Neural progenitor cell (in vitro differentiated cells): ENCODE measurements around the gene GRIK3. TPM values are rescaled to one million over a fixed set of nuclear protein-coding genes. Genes with fewer than 3 reads are reported as not detected.
A peak's percentile ranks its signal among the peaks of the same experiment; 100 is the strongest.

Source experiments
- DNase-seq: peaks from one replicate; pipeline ENCODE4 v3.0.0-alpha.2; 2016; ENCODE audit warnings: low spot score
- H2AFZ ChIP-seq: fragments of 200-600 bp; sonication (generic); replicated peaks from 2 replicates; pipeline ENCODE4 v1.6.1; 2016; ENCODE audit warnings: antibody characterized with exemption
- H3F3A ChIP-seq: fragments of 200-600 bp; sonication (generic); 2 replicates; pipeline ENCODE4 v1.6.1; 2016; ENCODE audit warnings: antibody characterized with exemption, low read depth
- H3K27ac ChIP-seq: fragments of 200-600 bp; sonication (generic); 2 replicates; pipeline ENCODE4 v1.5.1; 2016; ENCODE audit warnings: mild to moderate bottlenecking
- H3K27me3 ChIP-seq: fragments of 200-600 bp; sonication (generic); 2 replicates; pipeline ENCODE4 v1.6.1; 2016; ENCODE audit warnings: mild to moderate bottlenecking, moderate library complexity
- H3K36me3 ChIP-seq: fragments of 200-600 bp; sonication (generic); 2 replicates; pipeline ENCODE4 v1.5.1; 2016
- H3K4me1 ChIP-seq: fragments of 200-600 bp; sonication (generic); 2 replicates; pipeline ENCODE4 v1.6.1; 2016; ENCODE audit warnings: mixed run types
- H3K4me2 ChIP-seq: fragments of 200-600 bp; sonication (generic); 2 replicates; pipeline ENCODE4 v1.6.1; 2016
- H3K4me3 ChIP-seq: fragments of 200-600 bp; sonication (generic); 2 replicates; pipeline ENCODE4 v1.5.1; 2016
- H3K79me2 ChIP-seq: fragments of 200-600 bp; sonication (generic); 2 replicates; pipeline ENCODE4 v1.6.1; 2016; ENCODE audit warnings: low read depth
- H3K9ac ChIP-seq: fragments of 200-600 bp; sonication (generic); 2 replicates; pipeline ENCODE4 v1.6.1; 2016
- H3K9me3 ChIP-seq: fragments of 200-600 bp; sonication (generic); 2 replicates; pipeline ENCODE4 v1.5.1; 2016; ENCODE audit warnings: low read depth
- H4K20me1 ChIP-seq: fragments of 200-600 bp; sonication (generic); 2 replicates; pipeline ENCODE4 v1.6.1; 2016; ENCODE audit warnings: low read depth
- H3K27ac Mint-ChIP-seq: 3 replicates; pipeline ENCODE4 v1.8.0; 2021; ENCODE audit warnings: mixed read lengths
- H3K27me3 Mint-ChIP-seq: 2 replicates; pipeline ENCODE4 v1.8.0; 2022; ENCODE audit warnings: low read depth, mild to moderate bottlenecking, inconsistent platforms, moderate library complexity, mixed read lengths; ENCODE audit not compliant: insufficient read depth
- H3K36me3 Mint-ChIP-seq: 3 replicates; pipeline ENCODE4 v1.8.0; 2021; ENCODE audit warnings: mixed read lengths
- H3K4me1 Mint-ChIP-seq: 3 replicates; pipeline ENCODE4 v1.8.0; 2021; ENCODE audit warnings: mixed read lengths
- H3K4me3 Mint-ChIP-seq: 3 replicates; pipeline ENCODE4 v1.8.0; 2021; ENCODE audit warnings: mild to moderate bottlenecking, moderate library complexity, mixed read lengths
- H3K9me3 Mint-ChIP-seq: 3 replicates; pipeline ENCODE4 v1.8.0; 2020; ENCODE audit warnings: mixed read lengths
- CTCF ChIP-seq: fragments of 200-600 bp; sonication (generic); IDR thresholded peaks from 2 replicates; pipeline ENCODE4 v1.5.1; 2017; ENCODE audit warnings: antibody characterized with exemption, mild to moderate bottlenecking
- EZH2 ChIP-seq: fragments of 200-600 bp; sonication (generic); IDR thresholded peaks from 2 replicates; pipeline ENCODE4 v1.6.1; 2017; ENCODE audit warnings: antibody characterized with exemption, mild to moderate bottlenecking, moderate library complexity
- EZH2phosphoT487 ChIP-seq: fragments of 200-600 bp; sonication (generic); IDR thresholded peaks from 2 replicates; pipeline ENCODE4 v1.6.1; 2017; ENCODE audit warnings: antibody characterized with exemption
- total RNA-seq: library from RNA; depleted of rRNA; stranded (reverse); fragments of >200 nt; gene quantifications from 2 replicates; pipeline ENCODE4 v1.2.3, GENCODE V29; 2015; ENCODE audit warnings: low replicate concordance

Gene GRIK3
- total RNA-seq, 1 donor from 2014 or later = 1.7 TPM

DNA sequence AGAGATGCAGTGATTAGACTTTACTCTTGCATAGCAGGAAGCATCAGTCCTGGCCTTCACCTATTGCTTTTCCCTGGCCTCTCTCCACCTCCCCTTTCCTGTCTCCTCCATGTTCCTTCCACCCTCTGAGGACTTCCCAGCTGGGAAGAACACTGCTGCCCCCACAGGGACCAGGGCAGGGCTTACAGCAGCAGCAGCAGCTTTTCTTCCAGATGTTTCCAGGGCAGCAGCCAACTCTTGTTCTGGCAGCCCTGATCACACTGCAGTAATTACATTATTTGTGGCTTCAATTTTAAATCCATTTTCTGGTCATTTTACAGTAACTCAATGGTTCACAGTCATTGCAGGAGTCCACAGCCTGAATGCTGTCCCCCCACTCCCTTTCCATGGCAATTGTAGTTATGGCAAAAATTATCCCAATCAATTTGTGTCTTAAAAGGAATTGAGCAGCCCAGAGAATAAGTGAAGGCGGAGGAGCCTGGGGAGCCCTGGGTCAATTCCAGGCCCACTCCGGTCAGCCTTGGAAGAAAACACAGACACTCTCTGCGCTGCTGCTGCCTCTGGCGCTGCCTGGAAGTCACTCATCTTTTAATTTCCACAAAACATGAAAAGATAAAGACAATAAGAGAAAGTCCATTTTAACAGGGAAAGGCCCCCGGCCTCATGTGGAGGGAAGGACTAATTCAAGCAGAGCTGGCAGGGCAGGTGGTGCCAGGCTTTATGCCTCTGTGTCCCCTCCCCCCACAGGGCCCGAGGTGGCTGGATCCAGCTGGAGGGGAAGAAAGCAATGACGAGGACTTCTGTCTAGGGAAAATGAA is 148.6 kb downstream of the GRIK3 start:
- Histone ChIP-seq H3K9me3 (no peaks in the 10 kb centered on the region), H3K4me3 (no peak overlapping the region), H4K20me1 (no peaks in the 10 kb centered on the region), H3K27ac (no peak overlapping the region), H3K36me3 (no peaks in the 10 kb centered on the region), H3K79me2 (no peaks in the 10 kb centered on the region), H3K27me3 (no peaks in the 10 kb centered on the region), H3K9ac (no peak overlapping the region), H3K4me2 (no peak overlapping the region), H3K4me1 (peaks cover 8% of the 10 kb centered on the region), H3F3A (no peaks in the 10 kb centered on the region), H2AFZ (no peak overlapping the region)
- no peaks in the 10 kb centered on the region for H3K36me3 Mint-ChIP-seq
- peak; percentile 51 for DNase-seq
- no peak overlapping the region for H3K4me3 Mint-ChIP-seq
- peaks cover 5% of the 10 kb centered on the region for H3K27me3 Mint-ChIP-seq
- no peaks in the 10 kb centered on the region for H3K9me3 Mint-ChIP-seq
- TF ChIP-seq EZH2phosphoT487 = no peak
- peak; percentile 49 for TF ChIP-seq CTCF
- H3K4me1 Mint-ChIP-seq = peaks cover 14% of the 10 kb centered on the region
- H3K27ac Mint-ChIP-seq = no peak overlapping the region

- no peak for DNase-seq
- Histone ChIP-seq H3K4me2 (no peak overlapping the region), H3K36me3 (no peaks in the 10 kb centered on the region), H3K27ac (no peak overlapping the region), H3K27me3 (no peaks in the 10 kb centered on the region), H3K9me3 (no peaks in the 10 kb centered on the region), H3K4me3 (no peak overlapping the region), H3K9ac (no peak overlapping the region), H4K20me1 (no peaks in the 10 kb centered on the region), H3K4me1 (peaks cover 8% of the 10 kb centered on the region), H3F3A (no peaks in the 10 kb centered on the region), H2AFZ (no peak overlapping the region), H3K79me2 (no peaks in the 10 kb centered on the region)
- Mint-ChIP-seq H3K4me3 (no peak overlapping the region), H3K27ac (no peak overlapping the region), H3K27me3 (peaks cover 8% of the 10 kb centered on the region), H3K4me1 (peaks cover 11% of the 10 kb centered on the region), H3K9me3 (no peaks in the 10 kb centered on the region), H3K36me3 (no peaks in the 10 kb centered on the region)
- TF ChIP-seq EZH2phosphoT487 (no peak), CTCF (no peak), EZH2 (no peak)
Observed at GRCh38 chr1:36884801-36885200, 149.5 kb downstream of the GRIK3 start.

DNA sequence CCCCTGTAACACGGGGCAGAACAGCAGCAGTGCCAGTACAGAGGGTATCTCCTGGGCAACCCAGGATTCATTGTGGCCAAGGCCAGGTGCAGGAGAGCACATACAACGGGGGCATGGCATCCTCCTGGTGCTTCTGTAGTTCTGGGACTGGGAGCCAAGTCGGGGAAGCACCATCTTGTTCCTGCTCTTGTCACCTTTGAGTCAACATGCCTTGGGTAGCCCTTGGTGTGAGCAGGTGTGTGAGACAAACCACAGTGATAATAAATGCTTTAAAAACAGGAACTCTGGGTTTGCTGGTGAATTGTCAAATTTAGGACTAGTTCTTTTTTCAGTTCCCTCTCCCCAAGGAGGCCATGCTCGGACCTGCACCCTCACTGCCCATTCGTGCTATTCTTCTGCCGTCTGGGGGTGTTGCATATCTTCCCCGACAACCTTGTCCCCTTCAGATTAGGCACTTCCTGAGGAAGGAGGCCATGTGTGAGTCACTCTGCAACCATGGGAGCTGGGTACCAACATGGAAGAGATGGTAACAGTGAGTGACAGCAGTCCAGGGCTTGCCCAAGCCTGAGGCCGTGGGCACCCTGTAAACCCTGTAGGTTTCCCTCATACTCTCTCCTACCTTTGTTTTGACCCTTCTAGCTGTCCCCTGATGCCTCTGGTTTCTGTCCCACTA is 150.2 kb downstream of the GRIK3 start:
- no peak for DNase-seq
- Mint-ChIP-seq H3K9me3 (no peaks in the 10 kb centered on the region), H3K4me1 (peaks cover 4% of the 10 kb centered on the region), H3K27me3 (peaks cover 13% of the 10 kb centered on the region), H3K27ac (no peak overlapping the region), H3K36me3 (no peaks in the 10 kb centered on the region), H3K4me3 (no peak overlapping the region)
- Histone ChIP-seq H3K79me2 (no peaks in the 10 kb centered on the region), H3K27me3 (no peaks in the 10 kb centered on the region), H3K27ac (no peak overlapping the region), H2AFZ (no peak overlapping the region), H3K9ac (no peak overlapping the region), H3K4me2 (no peak overlapping the region), H3F3A (no peaks in the 10 kb centered on the region), H3K4me1 (peaks cover 8% of the 10 kb centered on the region), H3K9me3 (no peaks in the 10 kb centered on the region), H3K4me3 (no peak overlapping the region), H4K20me1 (no peaks in the 10 kb centered on the region), H3K36me3 (no peaks in the 10 kb centered on the region)
- TF ChIP-seq EZH2phosphoT487 = no peak
- TF ChIP-seq EZH2 = no peak
- no peak for TF ChIP-seq CTCF
